GM10266 (cell line): ENCODE data around the gene ENGASE.

Experiments used
- DNase-seq: peaks from one replicate; pipeline ENCODE4 v3.0.0; 2012; ENCODE audit errors: extremely low spot score
- TF ChIP-seq, protein P1 (sequence below): IDR thresholded peaks from 2 replicates; pipeline ENCODE4 v1.5.1; 2012; ENCODE audit warnings: mild to moderate bottlenecking, low read depth; ENCODE audit not compliant: control insufficient read depth, insufficient read depth; ENCODE audit errors: missing control alignments

ENGASE gene

DNA sequence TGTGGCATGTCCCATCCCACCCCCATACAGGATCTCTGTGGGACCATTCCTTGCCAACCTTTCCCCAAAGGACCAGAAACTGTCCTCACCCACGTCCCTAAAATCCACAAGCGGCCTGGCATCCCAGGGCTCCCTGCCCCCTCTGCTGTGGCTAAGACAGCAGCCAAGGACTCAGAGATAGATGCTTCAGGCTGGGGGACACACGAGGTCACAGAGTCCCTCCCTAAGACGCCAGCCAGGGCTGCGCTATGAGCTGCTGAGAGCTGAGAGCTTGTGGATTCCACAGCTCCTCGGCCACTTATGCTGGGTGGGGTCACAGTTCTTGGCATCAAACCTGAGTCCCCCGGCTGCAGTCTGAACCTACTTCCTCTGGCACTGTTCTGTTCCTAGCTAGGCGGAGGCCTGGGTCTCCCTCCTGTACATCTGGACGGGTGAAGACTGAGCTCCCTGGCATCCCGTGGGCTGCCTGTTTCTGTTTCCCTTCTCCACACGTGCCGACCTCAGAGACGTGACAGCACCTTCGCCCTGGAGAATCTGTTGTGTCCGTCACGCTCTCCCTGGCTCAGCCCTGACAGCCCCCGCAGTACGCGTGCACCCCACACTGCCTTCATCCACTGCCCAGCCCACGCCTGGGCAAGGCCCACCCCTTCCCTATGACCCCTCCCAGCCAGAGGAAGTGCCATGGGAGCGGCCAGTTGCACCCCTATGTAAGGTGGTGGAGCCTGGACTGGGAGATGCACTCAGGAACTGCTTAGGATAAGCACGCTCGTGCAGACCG is 61.2 kb downstream of the ENGASE start:
- DNase-seq, result no peak
- TF ChIP-seq, protein P1, sequence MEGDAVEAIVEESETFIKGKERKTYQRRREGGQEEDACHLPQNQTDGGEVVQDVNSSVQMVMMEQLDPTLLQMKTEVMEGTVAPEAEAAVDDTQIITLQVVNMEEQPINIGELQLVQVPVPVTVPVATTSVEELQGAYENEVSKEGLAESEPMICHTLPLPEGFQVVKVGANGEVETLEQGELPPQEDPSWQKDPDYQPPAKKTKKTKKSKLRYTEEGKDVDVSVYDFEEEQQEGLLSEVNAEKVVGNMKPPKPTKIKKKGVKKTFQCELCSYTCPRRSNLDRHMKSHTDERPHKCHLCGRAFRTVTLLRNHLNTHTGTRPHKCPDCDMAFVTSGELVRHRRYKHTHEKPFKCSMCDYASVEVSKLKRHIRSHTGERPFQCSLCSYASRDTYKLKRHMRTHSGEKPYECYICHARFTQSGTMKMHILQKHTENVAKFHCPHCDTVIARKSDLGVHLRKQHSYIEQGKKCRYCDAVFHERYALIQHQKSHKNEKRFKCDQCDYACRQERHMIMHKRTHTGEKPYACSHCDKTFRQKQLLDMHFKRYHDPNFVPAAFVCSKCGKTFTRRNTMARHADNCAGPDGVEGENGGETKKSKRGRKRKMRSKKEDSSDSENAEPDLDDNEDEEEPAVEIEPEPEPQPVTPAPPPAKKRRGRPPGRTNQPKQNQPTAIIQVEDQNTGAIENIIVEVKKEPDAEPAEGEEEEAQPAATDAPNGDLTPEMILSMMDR, result no peak
